Keratinocyte (primary cell): ENCODE data around the gene NAT10.

Experiments used
- EZH2 ChIP-seq: IDR thresholded peaks from one replicate; pipeline ENCODE4 v1.6.1; 2012; ENCODE audit warnings: inconsistent platforms, mild to moderate bottlenecking, low read length, moderate library complexity
- TF ChIP-seq, protein P1 (sequence below), 3 experiments: IDR thresholded peaks in 1 of 3; conservative IDR thresholded peaks in 1 of 3; optimal IDR thresholded peaks in 1 of 3; 2 replicates in 2 of 3; 3 replicates in 1 of 3; pipeline versions ENCODE3 to v1.5.1; 2011; ENCODE audit warnings: low read length in 3 of 3, mild to moderate bottlenecking in 3 of 3, moderate library complexity in 2 of 3, control low read depth in 1 of 3, inconsistent platforms in 1 of 3; ENCODE audit not compliant: insufficient read depth in 2 of 3; ENCODE audit errors: extremely low read depth in 1 of 3

GRCh38 chr11:34173050-34173449 is 67.6 kb downstream of the NAT10 start:
- TF ChIP-seq, protein P1, sequence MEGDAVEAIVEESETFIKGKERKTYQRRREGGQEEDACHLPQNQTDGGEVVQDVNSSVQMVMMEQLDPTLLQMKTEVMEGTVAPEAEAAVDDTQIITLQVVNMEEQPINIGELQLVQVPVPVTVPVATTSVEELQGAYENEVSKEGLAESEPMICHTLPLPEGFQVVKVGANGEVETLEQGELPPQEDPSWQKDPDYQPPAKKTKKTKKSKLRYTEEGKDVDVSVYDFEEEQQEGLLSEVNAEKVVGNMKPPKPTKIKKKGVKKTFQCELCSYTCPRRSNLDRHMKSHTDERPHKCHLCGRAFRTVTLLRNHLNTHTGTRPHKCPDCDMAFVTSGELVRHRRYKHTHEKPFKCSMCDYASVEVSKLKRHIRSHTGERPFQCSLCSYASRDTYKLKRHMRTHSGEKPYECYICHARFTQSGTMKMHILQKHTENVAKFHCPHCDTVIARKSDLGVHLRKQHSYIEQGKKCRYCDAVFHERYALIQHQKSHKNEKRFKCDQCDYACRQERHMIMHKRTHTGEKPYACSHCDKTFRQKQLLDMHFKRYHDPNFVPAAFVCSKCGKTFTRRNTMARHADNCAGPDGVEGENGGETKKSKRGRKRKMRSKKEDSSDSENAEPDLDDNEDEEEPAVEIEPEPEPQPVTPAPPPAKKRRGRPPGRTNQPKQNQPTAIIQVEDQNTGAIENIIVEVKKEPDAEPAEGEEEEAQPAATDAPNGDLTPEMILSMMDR (optimal IDR thresholded peaks at IDR 0.05 in 1 of 3, IDR thresholded peaks at IDR 0.05 in 1 of 3, conservative IDR thresholded peaks at IDR 0.05 in 1 of 3; ENCODE audit: extremely low read depth in 1 of 3, insufficient read depth in 2 of 3, low read length in 3 of 3), result no peak
- TF ChIP-seq EZH2, result no peak
